ENCODE data around the gene ACO2.
"Not testable (repeated sequence)": the region's sequence is repeated elsewhere in the genome, so short reads cannot be mapped to it uniquely, and the experiment has no call there.

The ACO2 gene

GRCh38 chr22:41468381-41469217 lies at the start of gene ACO2, which contains the start of gene PHF5A:
Gene ACO2, plus strand, starts transcription at chr22:41469117. Its CDS starts 30 bp downstream, at chr22:41469147.
Gene PHF5A, minus strand, starts transcription at chr22:41468692. Its CDS starts 39 bp downstream, at chr22:41468653.
- DNase-seq (ENCODE audit: low spot score), result peak; percentile 95

GRCh38 chr22:41425660-41426365 lies 43.1 kb upstream of the ACO2 start:
- no peak for DNase-seq (ENCODE audit: low spot score)

- DNase-seq (ENCODE audit: low spot score), result no peak
Measured at GRCh38 chr22:41429232-41429950, 39.5 kb upstream of the ACO2 start.

DNA sequence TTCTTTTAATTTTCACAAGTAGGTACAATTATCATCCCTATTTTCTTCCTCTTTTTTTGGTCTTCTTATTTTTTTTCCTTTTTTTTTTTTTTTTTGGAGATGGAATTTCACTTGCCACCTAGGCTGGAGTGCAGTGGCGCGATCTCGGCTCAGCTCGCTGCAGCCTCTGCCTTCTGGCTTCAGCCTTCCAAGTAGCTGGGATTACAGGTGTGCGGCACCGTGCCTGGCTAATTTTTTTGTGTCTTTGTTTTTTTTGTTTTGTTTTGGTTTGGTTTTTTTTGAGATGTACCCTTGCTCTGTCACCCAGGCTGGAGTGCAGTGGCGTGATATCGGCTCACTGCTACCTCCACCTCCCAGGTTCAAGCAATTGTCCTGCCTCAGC lies 39.0 kb upstream of the ACO2 start:
- no peak for DNase-seq (ENCODE audit: low spot score)

DNA sequence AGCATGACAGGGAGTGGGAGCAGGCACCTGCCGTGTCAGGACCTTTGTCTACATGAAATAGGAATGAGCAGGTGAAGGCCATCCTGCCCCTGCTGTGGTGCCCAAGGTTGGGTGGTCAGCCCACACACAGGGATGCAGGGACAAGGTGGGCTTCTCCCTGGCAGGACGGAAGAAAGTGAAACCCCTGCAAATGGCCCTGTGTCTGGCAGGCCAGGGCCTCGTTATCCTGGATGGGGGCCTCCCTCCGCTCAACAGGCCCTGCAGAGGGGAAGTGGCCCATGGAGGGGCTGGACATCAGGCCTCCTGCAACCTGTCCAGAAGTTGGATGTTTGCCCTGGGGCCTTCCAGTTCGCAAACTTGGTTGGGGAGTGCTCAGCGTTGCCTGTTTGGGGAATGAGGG lies 37.3 kb upstream of the ACO2 start:
- no peak for DNase-seq (ENCODE audit: low spot score)

DNA sequence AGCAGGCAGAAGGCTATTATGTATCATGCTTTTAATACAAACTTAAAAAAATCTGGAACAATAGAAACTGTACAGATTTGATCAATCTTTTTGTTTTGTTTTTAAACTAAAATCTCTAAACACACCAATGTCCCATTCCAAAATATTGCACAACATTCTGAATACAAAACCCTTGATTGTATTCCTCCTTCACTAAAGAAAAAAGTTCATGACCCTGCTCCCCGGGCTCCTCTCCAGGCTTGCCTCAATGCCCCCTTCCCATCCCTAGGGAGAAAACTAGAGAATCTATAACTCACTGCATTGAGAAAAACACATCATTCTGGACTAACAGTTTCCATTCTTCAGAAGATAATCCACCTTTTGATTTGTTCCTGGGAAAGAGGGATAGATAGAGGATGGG lies 35.4 kb upstream of the ACO2 start:
- DNase-seq (ENCODE audit: low spot score), result not testable (repeated sequence)

- not testable (repeated sequence) for DNase-seq (ENCODE audit: low spot score)
Measured at GRCh38 chr22:41434361-41435003, 34.4 kb upstream of the ACO2 start.

DNA sequence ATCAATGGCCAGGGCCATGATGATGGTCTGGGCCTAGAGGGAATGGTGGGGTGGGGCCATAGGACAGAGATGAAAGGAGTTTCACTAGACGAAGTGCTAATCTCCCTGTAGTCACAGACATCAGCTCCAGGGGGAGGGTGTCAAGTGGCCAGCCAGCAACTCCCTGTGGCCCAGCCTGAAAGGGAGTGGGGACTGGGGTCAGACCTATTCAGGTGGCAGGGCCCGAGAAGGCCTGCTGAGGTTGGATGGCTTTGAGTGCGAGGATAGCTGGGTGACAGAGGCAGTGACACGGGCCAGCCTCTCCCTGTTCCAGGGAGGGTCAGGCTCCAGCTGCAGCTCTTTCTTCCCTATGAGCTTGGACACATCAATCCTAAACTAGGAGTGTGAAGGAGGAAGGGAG lies 33.4 kb upstream of the ACO2 start:
- DNase-seq (ENCODE audit: low spot score), result no peak

DNA sequence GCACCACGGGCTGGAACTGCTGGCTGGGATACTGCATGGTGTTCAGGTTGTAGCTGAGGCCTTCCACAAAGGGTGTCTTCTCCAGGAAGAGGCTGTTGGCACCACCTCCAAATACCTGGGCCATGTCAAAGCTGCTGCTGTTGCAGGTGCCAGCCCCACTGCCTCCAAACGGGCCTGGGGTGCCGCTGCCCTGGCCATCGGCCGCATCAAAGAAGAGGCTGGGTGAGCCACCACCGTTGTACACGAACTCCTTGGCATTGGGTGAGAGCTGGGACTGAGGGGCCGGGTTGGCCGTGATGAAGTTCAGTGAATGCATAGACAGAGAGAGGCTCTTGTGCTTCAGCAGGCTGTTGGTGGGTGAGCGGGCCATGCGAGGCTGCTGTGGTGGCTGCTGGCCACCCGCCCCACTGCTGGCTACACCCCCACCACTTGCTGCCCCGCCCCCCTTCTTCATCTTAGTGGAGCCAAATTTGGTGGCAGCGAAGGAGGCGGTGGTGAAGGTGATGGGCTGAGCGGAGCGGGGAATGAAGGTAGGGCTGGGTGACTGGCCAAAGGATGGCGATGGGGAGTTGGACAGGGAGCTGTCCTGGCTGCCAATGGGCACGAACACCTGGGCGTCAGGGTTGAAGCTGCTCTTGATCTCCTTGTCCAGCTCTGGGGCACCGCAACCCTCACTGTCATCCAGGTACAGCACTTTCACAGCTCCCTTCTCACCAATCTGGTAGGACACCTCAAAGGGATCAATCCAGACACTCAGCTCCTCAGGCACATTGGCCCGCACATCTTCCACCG lies 32.4 kb upstream of the ACO2 start:
- DNase-seq (ENCODE audit: low spot score), result no peak

DNA sequence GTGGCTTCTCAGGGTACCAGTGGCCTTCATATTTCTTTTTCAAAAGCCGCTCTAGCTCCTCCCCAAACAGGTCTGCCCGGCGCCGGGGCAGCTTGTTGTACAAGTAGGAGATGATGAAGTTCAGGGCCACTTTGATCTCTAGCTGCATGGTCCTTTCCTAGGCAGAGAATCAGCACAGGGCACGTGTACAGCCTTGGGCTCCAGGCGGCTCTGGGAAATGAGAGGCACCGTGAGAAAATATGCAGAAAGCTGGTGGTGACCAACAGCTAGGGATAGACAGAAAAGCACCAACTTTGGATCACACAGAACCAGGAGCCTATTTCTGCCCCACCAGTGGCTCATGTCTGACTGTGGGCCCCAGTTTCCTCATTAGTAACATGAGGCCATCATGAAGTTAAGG lies 31.7 kb upstream of the ACO2 start:
- no peak for DNase-seq (ENCODE audit: low spot score)

- DNase-seq (ENCODE audit: low spot score), result not testable (repeated sequence)
Measured at GRCh38 chr22:41440511-41440910, 28.4 kb upstream of the ACO2 start.

DNA sequence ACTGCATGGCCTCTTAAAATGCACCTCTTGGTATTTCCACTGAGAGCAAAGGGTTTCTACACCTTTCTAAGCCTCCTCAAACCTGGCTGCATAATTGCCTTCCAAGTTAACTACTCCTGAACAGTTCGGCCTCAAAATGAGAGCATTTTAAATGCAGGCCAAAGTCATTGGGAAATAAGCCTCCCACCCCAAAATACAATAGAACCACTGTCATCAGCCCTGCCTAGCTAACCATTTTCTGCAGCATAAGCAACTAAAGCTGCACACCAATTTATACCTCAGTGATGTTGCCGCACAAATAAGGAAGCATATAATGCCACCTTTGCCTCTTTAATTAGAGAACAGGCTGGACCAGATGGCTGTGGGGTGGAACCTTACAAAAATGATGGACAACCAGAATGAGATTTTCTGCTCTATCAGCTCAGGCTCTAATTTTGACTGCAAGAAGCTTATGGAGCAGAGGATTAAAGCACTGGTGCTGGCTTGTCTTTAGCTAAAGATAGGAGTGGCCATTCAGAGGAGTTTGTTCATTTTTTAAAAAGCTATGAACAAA lies 26.6 kb upstream of the ACO2 start:
- no peak for DNase-seq (ENCODE audit: low spot score)

DNA sequence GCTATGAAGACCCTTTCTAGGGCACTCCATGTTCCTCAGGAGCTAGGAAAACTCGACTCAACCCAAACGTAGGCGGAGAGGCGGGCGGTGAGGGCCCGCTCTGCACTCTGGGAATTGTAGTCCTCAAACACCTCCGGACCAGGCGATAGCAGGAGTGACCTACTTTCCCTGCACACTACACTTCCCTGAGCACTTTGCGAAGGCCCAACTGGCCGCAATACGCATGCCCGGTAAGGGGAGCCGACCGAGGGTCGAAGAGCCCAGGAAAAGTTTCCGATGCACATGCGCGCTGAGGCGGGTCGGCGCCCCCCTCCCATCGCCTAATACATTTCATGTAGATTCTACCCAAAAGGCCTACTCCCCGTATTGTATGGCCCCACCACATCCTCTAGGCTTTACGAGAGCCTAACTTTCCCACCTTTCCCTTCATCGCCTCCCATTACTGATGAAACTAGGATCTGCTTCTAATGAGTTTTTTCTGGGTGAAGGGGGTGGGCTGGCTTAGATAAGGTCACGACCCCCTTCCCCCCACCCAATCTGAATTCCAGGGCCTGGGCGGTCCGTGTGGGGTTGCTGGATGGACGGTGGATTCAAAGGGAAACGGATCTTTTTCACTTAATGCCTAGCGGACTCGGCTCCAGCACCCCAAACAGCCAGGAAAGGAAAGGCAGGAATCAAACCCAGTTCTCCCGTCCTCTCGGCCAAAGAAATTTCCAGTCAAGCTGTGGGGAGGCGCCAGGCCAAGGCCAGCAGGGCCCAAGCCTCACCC lies 24.4 kb upstream of the ACO2 start:
- peak; percentile 83 for DNase-seq (ENCODE audit: low spot score)

DNA sequence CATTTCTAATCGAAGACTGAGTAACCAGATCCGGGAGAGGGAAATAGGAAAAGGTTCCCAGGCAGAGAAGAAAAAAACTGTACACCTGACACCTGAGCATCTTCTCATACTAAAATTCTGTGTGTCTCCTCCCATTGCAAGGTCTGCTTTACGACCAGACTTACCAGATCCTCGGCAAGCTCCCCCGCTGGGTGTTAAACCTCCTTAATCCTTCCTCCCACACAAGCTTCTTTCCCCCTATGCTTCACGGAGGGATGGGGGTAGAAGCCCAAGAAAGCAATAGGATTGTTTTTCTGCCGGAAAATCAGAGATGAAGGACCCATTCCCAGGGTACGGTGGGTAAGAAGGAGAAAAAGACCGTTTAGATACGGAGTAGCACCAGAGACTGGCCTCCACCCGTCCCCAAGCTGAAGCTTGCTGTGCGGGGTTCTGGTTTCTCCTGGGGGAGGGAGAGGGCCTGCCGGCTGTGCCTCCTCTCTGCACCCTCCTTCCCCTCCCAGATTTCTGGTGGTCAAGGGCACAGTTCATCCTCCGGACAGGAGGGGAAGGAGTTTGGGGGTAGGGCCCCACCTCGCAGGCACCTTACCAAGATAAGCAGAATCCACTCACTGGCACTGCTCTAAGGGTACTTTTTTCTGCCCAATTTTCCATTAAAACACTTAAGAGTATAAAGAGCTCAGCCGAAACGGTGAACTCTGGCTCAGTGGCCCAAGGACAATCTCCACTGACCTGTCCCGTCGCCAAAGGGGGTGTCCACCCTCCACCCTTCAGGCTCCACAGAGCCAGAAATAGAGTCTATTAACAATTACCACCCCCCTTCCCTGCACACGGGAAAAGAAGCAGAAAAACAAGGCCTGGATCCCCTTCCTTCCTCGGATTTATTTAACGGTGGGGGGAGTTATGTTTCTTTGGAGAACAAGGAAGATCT lies 23.5 kb upstream of the ACO2 start:
- DNase-seq (ENCODE audit: low spot score), result no peak

DNA sequence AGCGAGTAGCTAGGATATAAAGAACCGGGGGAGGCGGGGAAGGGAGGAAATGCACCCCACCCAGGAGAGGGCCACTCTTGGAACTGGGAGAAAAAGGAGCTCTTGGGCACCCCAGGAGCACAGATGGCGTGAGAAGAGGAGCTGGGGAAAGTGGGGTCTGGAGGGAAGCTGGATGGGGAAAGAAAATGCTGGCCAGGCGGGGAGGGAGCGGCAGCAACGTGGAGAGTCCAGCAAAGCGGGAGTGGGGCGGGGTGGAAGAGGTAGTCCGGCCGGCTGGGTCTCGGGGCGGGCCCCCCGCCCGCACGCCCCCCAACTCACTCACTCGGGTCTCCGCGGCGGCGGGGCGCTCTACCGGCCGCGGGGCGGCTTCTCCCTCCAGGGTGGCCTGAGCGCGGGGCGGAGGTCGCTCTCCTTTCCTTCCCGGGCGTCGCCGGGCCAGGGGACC lies 22.8 kb upstream of the ACO2 start:
- DNase-seq (ENCODE audit: low spot score), result no peak

DNA sequence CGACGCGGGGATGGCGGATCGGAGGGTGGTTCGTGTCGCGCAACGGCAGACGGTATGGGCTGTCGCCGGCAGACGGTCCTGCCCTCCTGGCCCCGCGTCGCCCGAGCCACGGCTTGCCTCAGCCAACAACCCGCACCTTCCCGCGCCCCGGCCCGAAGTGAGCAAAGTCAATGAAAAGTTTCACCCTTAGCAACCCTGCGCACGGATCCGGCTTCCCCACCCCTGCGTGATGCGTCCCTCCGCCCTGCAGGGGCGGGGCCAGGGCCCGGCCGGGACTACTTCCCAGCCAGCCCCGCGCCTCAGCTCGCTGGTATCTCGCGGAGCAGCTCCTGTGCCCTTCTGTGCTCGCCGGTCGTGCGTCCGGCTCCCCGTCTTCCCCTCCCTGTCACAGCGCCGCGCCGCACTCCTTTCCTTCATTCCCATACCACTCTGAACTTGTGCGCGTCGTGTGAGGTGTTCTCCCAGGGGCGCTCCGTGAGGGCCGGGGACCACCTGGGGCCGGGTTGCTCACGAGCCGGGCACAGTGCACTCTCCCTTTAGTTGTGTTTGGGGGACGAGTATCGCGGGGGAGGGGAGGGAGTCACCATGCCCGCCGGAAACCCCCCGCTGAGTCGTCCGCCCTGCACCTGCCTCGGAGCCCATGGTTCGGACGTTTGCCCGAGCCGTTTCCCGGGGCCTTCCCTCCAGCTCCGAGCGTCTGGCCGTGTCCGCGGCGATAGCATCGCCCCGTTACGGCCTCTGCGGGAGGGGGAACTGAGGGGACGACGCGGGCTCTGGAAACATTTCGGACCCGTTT lies 22.1 kb upstream of the ACO2 start, which contains the start of gene TOB2:
Gene TOB2 (minus strand): TSS at position 163 of the 796 bp plus-strand sequence. CDS start 9,456 bp downstream, outside the sequence.
- peak; percentile 77 for DNase-seq (ENCODE audit: low spot score)

GRCh38 chr22:41447435-41448188 lies 21.3 kb upstream of the ACO2 start:
- no peak for DNase-seq (ENCODE audit: low spot score)
